ENCODE measurements around the gene KRT84. TPM values are rescaled to one million over a fixed set of nuclear protein-coding genes. Genes with fewer than 3 reads are reported as not detected.

The KRT84 gene
- total RNA-seq, 1 experiment from 2014 or later = not detected

DNA sequence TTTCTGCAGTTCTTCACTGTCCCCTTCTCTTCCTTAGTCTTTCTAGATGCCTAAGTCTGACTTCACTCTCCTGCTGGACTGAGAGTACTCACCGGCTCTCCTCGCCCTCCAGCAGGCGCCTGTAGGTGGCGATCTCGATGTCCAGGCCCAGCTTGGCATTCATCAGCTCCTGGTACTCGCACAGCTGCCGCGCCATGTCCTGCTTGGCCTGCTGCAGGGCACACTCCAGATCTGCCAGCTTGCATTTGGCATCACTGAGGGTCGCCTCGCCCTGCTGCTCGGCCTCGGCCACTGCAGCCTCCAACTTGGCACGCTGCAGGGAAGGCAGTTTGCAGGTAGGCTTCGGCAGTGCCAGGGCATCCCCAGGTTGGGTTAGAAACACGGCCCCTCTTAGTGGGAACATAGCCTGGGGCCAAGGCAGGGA is 5.2 kb downstream of the KRT84 start:
- Histone ChIP-seq H4K20me1 (ENCODE audit: insufficient read depth) (no peaks in the 10 kb centered on the region), H3K9me3 (ENCODE audit: control insufficient read depth in 1 of 2, insufficient read depth in 1 of 2, low read depth in 1 of 2, low read length in 2 of 2) (no peaks in the 10 kb centered on the region), H3K9me2 (ENCODE audit: insufficient read depth) (no peaks in the 10 kb centered on the region), H3K27me3 (ENCODE audit: insufficient read depth, low read length) (no peaks in the 10 kb centered on the region), H3K27ac (ENCODE audit: low read depth, low read length) (no peak overlapping the region), H3K4me2 (ENCODE audit: low read length) (no peak overlapping the region), H3K4me1 (ENCODE audit: control insufficient read depth in 1 of 2, insufficient read depth in 2 of 2, low read length in 2 of 2) (no peaks in the 10 kb centered on the region), H3K4me3 (replicated peaks in 1 of 2; ENCODE audit: low read depth in 1 of 2, low read length in 2 of 2) (no peak overlapping the region), H2AFZ (ENCODE audit: low read depth, low read length, poor library complexity, severe bottlenecking) (no peak overlapping the region), H3K9ac (ENCODE audit: low read length) (no peak overlapping the region), H3K36me3 (ENCODE audit: control insufficient read depth in 1 of 2, insufficient read depth in 2 of 2, low read length in 2 of 2) (no peaks in the 10 kb centered on the region), H3K79me2 (ENCODE audit: insufficient read depth, low read length) (no peaks in the 10 kb centered on the region)
- POLR2A ChIA-PET = no interaction called here
- no peak for DNase-seq (ENCODE audit: low read depth, low spot score)
- no TSS peak for BruUV-seq (replicated peaks)
- CTCF ChIA-PET = interaction anchor here (0.9 to 2.9 kb wide), 12 partner anchors 9 to 499 kb away, joined by 3 to 16 read pairs (median 6); no protein-coding TSS in a partner anchor
- intact Hi-C loops (cut with micrococcal nuclease) = no loop called here
- RAD21 ChIA-PET (ENCODE audit: low non-redundant PET in 1 of 2, low total read pairs in 2 of 2, uncharacterized antibody in 2 of 2, unreplicated experiment in 2 of 2) = interaction anchor here in 1 of 2 experiments (1.0 to 1.3 kb wide), 2 partner anchors 224 to 236 kb away, joined by 3 read pairs; no protein-coding TSS in a partner anchor
- peak; percentile 88 for ATAC-seq
- TF ChIP-seq SIN3A (IDR thresholded peaks at IDR 0.05; ENCODE audit: low read depth) (no peak), RAD21 (IDR thresholded peaks at IDR 0.05; ENCODE audit: low read depth) (peak; percentile 39), TCF7L2 (IDR thresholded peaks at IDR 0.05; ENCODE audit: borderline replicate concordance, extremely low read depth, insufficient read depth, insufficient read length) (no peak), CBX3 (IDR thresholded peaks at IDR 0.05; ENCODE audit: low read depth) (no peak), ZNF274 (IDR thresholded peaks at IDR 0.05; ENCODE audit: low read depth, low read length) (no peak), EZH2 (IDR thresholded peaks at IDR 0.05) (no peak)
- TF ChIP-seq, protein P1, sequence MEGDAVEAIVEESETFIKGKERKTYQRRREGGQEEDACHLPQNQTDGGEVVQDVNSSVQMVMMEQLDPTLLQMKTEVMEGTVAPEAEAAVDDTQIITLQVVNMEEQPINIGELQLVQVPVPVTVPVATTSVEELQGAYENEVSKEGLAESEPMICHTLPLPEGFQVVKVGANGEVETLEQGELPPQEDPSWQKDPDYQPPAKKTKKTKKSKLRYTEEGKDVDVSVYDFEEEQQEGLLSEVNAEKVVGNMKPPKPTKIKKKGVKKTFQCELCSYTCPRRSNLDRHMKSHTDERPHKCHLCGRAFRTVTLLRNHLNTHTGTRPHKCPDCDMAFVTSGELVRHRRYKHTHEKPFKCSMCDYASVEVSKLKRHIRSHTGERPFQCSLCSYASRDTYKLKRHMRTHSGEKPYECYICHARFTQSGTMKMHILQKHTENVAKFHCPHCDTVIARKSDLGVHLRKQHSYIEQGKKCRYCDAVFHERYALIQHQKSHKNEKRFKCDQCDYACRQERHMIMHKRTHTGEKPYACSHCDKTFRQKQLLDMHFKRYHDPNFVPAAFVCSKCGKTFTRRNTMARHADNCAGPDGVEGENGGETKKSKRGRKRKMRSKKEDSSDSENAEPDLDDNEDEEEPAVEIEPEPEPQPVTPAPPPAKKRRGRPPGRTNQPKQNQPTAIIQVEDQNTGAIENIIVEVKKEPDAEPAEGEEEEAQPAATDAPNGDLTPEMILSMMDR (IDR thresholded peaks at IDR 0.05 in 2 of 3, conservative IDR thresholded peaks at IDR 0.05 in 1 of 3; ENCODE audit: borderline replicate concordance in 1 of 3, insufficient read depth in 1 of 3, low read depth in 2 of 3, low read length in 2 of 3) = peak; percentile 37 to 75 (median 74); a peak in 5 of 6 replicates

DNA sequence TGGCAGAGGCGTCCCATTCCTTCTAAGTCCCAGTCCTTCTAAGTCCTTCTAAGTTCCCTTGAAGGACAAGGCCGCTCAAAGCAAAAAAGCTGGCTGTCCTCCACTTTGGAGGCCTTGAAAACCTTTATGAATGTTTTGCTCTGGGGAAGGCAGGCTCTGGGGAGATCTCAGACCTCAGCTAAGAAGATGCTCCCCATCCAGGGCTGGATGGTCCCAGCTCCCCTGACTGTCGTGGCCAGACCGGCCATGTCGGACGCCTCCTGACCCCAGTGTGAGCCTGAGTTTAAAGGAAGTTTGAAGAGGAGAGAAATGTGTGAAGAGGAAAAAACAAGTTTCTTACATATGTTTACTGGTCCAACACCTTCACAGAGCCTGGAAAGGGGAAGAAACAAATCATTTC is 5.9 kb downstream of the KRT84 start:
- Histone ChIP-seq H3K9ac (ENCODE audit: low read length) (no peak overlapping the region), H3K4me1 (ENCODE audit: control insufficient read depth in 1 of 2, insufficient read depth in 2 of 2, low read length in 2 of 2) (no peaks in the 10 kb centered on the region), H3K4me2 (ENCODE audit: low read length) (no peak overlapping the region), H3K27ac (ENCODE audit: low read depth, low read length) (no peak overlapping the region), H3K4me3 (replicated peaks in 1 of 2; ENCODE audit: low read depth in 1 of 2, low read length in 2 of 2) (no peak overlapping the region), H3K9me3 (ENCODE audit: control insufficient read depth in 1 of 2, insufficient read depth in 1 of 2, low read depth in 1 of 2, low read length in 2 of 2) (no peaks in the 10 kb centered on the region), H3K9me2 (ENCODE audit: insufficient read depth) (no peaks in the 10 kb centered on the region), H3K79me2 (ENCODE audit: insufficient read depth, low read length) (no peaks in the 10 kb centered on the region), H3K36me3 (ENCODE audit: control insufficient read depth in 1 of 2, insufficient read depth in 2 of 2, low read length in 2 of 2) (no peaks in the 10 kb centered on the region), H2AFZ (ENCODE audit: low read depth, low read length, poor library complexity, severe bottlenecking) (no peak overlapping the region), H4K20me1 (ENCODE audit: insufficient read depth) (no peaks in the 10 kb centered on the region), H3K27me3 (ENCODE audit: insufficient read depth, low read length) (no peaks in the 10 kb centered on the region)
- DNase-seq (ENCODE audit: low read depth, low spot score) = no peak
- ATAC-seq = no peak
- intact Hi-C loops (cut with micrococcal nuclease) = no loop called here
- ChIA-PET RAD21 (ENCODE audit: low non-redundant PET in 1 of 2, low total read pairs in 2 of 2, uncharacterized antibody in 2 of 2, unreplicated experiment in 2 of 2) (interaction anchor here in 1 of 2 experiments (1.0 to 1.3 kb wide), 2 partner anchors 223 to 236 kb away, joined by 3 read pairs; no protein-coding TSS in a partner anchor), POLR2A (no interaction called here), CTCF (interaction anchor here (0.9 to 2.9 kb wide), 8 partner anchors 8 to 500 kb away, joined by 3 to 10 read pairs (median 5); no protein-coding TSS in a partner anchor)
- no TSS peak for BruUV-seq (replicated peaks)
- TF ChIP-seq, protein P1 (IDR thresholded peaks at IDR 0.05 in 2 of 3, conservative IDR thresholded peaks at IDR 0.05 in 1 of 3; ENCODE audit: borderline replicate concordance in 1 of 3, insufficient read depth in 1 of 3, low read depth in 2 of 3, low read length in 2 of 3) = no peak
- TF ChIP-seq EZH2phosphoT487 (IDR thresholded peaks at IDR 0.05; ENCODE audit: borderline replicate concordance) (no peak), ZNF274 (IDR thresholded peaks at IDR 0.05; ENCODE audit: low read depth, low read length) (no peak), EGR1 (IDR thresholded peaks at IDR 0.05; ENCODE audit: low read depth) (no peak), CEBPB (IDR thresholded peaks at IDR 0.05; ENCODE audit: low read depth) (no peak), TCF7L2 (IDR thresholded peaks at IDR 0.05; ENCODE audit: borderline replicate concordance, extremely low read depth, insufficient read depth, insufficient read length) (no peak), CBX3 (IDR thresholded peaks at IDR 0.05; ENCODE audit: low read depth) (no peak), SRF (IDR thresholded peaks at IDR 0.05; ENCODE audit: low read depth) (no peak), POLR2AphosphoS5 (IDR thresholded peaks at IDR 0.05; ENCODE audit: low read depth, low read length) (no peak), ZFX (IDR thresholded peaks at IDR 0.05) (no peak), FOSL1 (IDR thresholded peaks at IDR 0.05; ENCODE audit: low read depth) (no peak), ELF1 (IDR thresholded peaks at IDR 0.05; ENCODE audit: borderline replicate concordance, low read depth) (no peak), YY1 (IDR thresholded peaks at IDR 0.05; ENCODE audit: extremely low read depth, insufficient replicate concordance, low read depth, low read length) (no peak), SIN3A (IDR thresholded peaks at IDR 0.05; ENCODE audit: low read depth) (no peak), EZH2 (IDR thresholded peaks at IDR 0.05) (no peak), RAD21 (IDR thresholded peaks at IDR 0.05; ENCODE audit: low read depth) (no peak)

All from HCT116 (cell line).